ENCODE measurements around the gene NIP7. TPM values are rescaled to one million over a fixed set of nuclear protein-coding genes. Genes with fewer than 3 reads are reported as not detected.

Gene NIP7
- total RNA-seq, 4 donors from 2014 or later = 8.2 to 17.1 (median 11.7) TPM

GRCh38 chr16:69373019-69373418, 33.4 kb downstream of the NIP7 start:
- TF ChIP-seq POLR2A (IDR thresholded peaks at IDR 0.05) (no peak), EP300 (IDR thresholded peaks at IDR 0.05) (no peak)
- TF ChIP-seq, protein P1, sequence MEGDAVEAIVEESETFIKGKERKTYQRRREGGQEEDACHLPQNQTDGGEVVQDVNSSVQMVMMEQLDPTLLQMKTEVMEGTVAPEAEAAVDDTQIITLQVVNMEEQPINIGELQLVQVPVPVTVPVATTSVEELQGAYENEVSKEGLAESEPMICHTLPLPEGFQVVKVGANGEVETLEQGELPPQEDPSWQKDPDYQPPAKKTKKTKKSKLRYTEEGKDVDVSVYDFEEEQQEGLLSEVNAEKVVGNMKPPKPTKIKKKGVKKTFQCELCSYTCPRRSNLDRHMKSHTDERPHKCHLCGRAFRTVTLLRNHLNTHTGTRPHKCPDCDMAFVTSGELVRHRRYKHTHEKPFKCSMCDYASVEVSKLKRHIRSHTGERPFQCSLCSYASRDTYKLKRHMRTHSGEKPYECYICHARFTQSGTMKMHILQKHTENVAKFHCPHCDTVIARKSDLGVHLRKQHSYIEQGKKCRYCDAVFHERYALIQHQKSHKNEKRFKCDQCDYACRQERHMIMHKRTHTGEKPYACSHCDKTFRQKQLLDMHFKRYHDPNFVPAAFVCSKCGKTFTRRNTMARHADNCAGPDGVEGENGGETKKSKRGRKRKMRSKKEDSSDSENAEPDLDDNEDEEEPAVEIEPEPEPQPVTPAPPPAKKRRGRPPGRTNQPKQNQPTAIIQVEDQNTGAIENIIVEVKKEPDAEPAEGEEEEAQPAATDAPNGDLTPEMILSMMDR (IDR thresholded peaks at IDR 0.05) = no peak

GRCh38 chr16:69376393-69377059, 37.0 kb downstream of the NIP7 start:
- no peak overlapping the region for H3K27ac ChIP-seq
- DNase-seq (ENCODE audit: low spot score in 2 of 2) = no peak
- no peaks in the 10 kb centered on the region for H3K9me3 ChIP-seq
- no peaks in the 10 kb centered on the region for H3K27me3 ChIP-seq
- peaks cover 0 to 65% (median 2%) of the 10 kb centered on the region in 3 donors for H3K36me3 ChIP-seq
- TF ChIP-seq, protein P1 (IDR thresholded peaks at IDR 0.05) = no peak
- no peak for TF ChIP-seq EP300 (IDR thresholded peaks at IDR 0.05)
- peaks cover 0 to 4% (median 0%) of the 10 kb centered on the region in 4 donors for H3K4me1 ChIP-seq
- H3K4me3 ChIP-seq = no peak overlapping the region
- WGBS, 2 donors = 92 to 93% methylated on average over 10 of the region's 10 CpGs

More at GRCh38 chr16:69373019-69373418, 33.4 kb downstream of the NIP7 start:
- H3K4me1 ChIP-seq = peaks cover 0 to 4% (median 0%) of the 10 kb centered on the region in 4 donors
- WGBS, 2 donors = 79 to 90% methylated on average over 1 of the region's 1 CpG
- no peak for DNase-seq (ENCODE audit: low spot score in 2 of 2)
- H3K4me3 ChIP-seq = no peak overlapping the region
- peak overlapping the region in 1 of 4 donors; percentile 20 for H3K27ac ChIP-seq
- H3K27me3 ChIP-seq = no peaks in the 10 kb centered on the region
- H3K36me3 ChIP-seq = peaks cover 0 to 67% (median 5%) of the 10 kb centered on the region in 3 donors
- H3K9me3 ChIP-seq = no peaks in the 10 kb centered on the region

GRCh38 chr16:69378036-69378435, 38.5 kb downstream of the NIP7 start:
- Histone ChIP-seq H3K4me1 (peaks cover 0 to 4% (median 0%) of the 10 kb centered on the region in 4 donors), H3K36me3 (peaks cover 2 to 69% (median 2%) of the 10 kb centered on the region in 3 donors), H3K27ac (no peak overlapping the region), H3K27me3 (no peaks in the 10 kb centered on the region), H3K4me3 (no peak overlapping the region), H3K9me3 (no peaks in the 10 kb centered on the region)
- TF ChIP-seq POLR2A (IDR thresholded peaks at IDR 0.05) = no peak
- TF ChIP-seq, protein P1 (IDR thresholded peaks at IDR 0.05) = no peak
- TF ChIP-seq EP300 (IDR thresholded peaks at IDR 0.05) = no peak
- no peak for DNase-seq (ENCODE audit: low spot score in 2 of 2)
- 79 to 80% methylated on average over 1 of the region's 1 CpG for WGBS, 2 donors

GRCh38 chr16:69378760-69379159, 39.2 kb downstream of the NIP7 start:
- Histone ChIP-seq H3K27ac (no peak overlapping the region), H3K4me1 (peaks cover 0 to 3% (median 0%) of the 10 kb centered on the region in 4 donors), H3K36me3 (peaks cover 2 to 69% (median 2%) of the 10 kb centered on the region in 3 donors), H3K27me3 (no peaks in the 10 kb centered on the region), H3K9me3 (no peaks in the 10 kb centered on the region), H3K4me3 (no peak overlapping the region)
- TF ChIP-seq POLR2A (IDR thresholded peaks at IDR 0.05) (no peak), EP300 (IDR thresholded peaks at IDR 0.05) (no peak)
- TF ChIP-seq, protein P1 (IDR thresholded peaks at IDR 0.05) = no peak
- DNase-seq (ENCODE audit: low spot score in 2 of 2) = no peak
- 83 to 84% methylated on average over 1 of the region's 1 CpG for WGBS, 2 donors

DNA sequence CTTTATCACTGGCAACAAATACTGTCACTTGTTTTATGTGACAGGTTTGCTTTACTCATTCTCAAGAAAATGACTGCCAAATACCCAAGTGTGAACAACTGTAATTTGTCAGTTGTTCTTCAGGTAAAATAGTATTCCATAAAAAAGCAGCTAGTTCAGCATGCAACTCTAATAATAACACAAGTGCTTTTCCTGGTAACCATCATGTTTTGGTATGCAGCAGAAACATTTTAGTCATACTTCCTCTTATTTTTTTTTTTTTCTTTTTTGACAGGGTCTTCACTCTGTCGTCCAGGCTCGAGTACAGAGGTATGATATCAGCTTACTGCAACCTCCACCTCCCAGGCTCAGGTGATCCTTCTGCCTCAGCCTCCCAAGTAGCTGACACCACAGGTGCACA, 41.7 kb downstream of the NIP7 start:
- Histone ChIP-seq H3K9me3 (no peaks in the 10 kb centered on the region), H3K4me3 (no peak overlapping the region), H3K4me1 (peaks cover 0 to 19% (median 3%) of the 10 kb centered on the region in 4 donors), H3K27me3 (no peaks in the 10 kb centered on the region), H3K27ac (no peak overlapping the region), H3K36me3 (peaks cover 2 to 71% (median 2%) of the 10 kb centered on the region in 3 donors)
- DNase-seq (ENCODE audit: low spot score in 2 of 2) = no peak
- 71 to 72% methylated on average over 2 of the region's 2 CpGs for WGBS, 2 donors
- no peak for TF ChIP-seq POLR2A (IDR thresholded peaks at IDR 0.05)
- no peak for TF ChIP-seq EP300 (IDR thresholded peaks at IDR 0.05)
- TF ChIP-seq, protein P1 (IDR thresholded peaks at IDR 0.05) = no peak
